K562 (cell line): Measurements from ENCODE around the gene AJAP1. TPM values are rescaled to one million over a fixed set of nuclear protein-coding genes. Genes with fewer than 3 reads are reported as not detected.

Experiments
- ATAC-seq: fragments of 200-7000 bp; cut with Tn5 transposase; 3 replicates; pipeline ENCODE4 v1.9.1; 2020; ENCODE audit warnings: moderate library complexity
- BruUV-seq: library from RNA; stranded (reverse); fragments of 400-500 nt; replicated peaks from 2 replicates; lab custom pipeline; 2021; lab: Mats Ljungman, UMichigan
- CTCF ChIA-PET: fragments of 300-600 bp; formaldehyde crosslinking; extraction: SDS; loops from one replicate; lab custom pipeline; 2021; ENCODE audit warnings: low intra/inter-chr PET ratio; lab: Yijun Ruan, JAX
- POLR2A ChIA-PET: fragments of 300-600, 350-650 bp; sonication (Branson Sonifier 250); formaldehyde crosslinking; extraction: SDS; loops from one replicate; lab custom pipeline; 2021; ENCODE audit warnings: antibody characterized with exemption, inconsistent platforms; lab: Yijun Ruan, JAX
- DNase-seq, 4 experiments: peaks; one replicate each; pipeline versions ENCODE4 v3.0.0 to v3.0.0-alpha.2; 2011 to 2018; ENCODE audit warnings: low spot score in 3 of 4, mixed read lengths in 3 of 4; ENCODE audit errors: extremely low read depth in 1 of 4
- FAIRE-seq: peaks from 2 replicates; lab custom pipeline; 2011; peaks lifted over from hg19 to GRCh38; lab: Jason Lieb, UNC
- H2AFZ ChIP-seq: 2 replicates; pipeline ENCODE4 v1.6.0; 2011; ENCODE audit warnings: low read depth, low read length, control low read depth, inconsistent platforms
- H3K27ac ChIP-seq: fragments of 200-600 bp; 3 replicates; pipeline ENCODE4 v1.8.0; 2011; ENCODE audit warnings: low read depth, mild to moderate bottlenecking, control low read depth, inconsistent platforms, low read length, moderate library complexity, mixed read lengths; ENCODE audit errors: extremely low read depth
- H3K27me3 ChIP-seq, 2 experiments: fragments of 300-600 bp in 1 of 2; 2 replicates in 1 of 2; 3 replicates in 1 of 2; pipeline versions ENCODE4 v1.6.0 to v1.8.0; 2011; ENCODE audit warnings: inconsistent platforms in 2 of 2, low read length in 2 of 2, mild to moderate bottlenecking in 1 of 2, mixed read lengths in 1 of 2, moderate library complexity in 1 of 2; ENCODE audit not compliant: control insufficient read depth in 2 of 2, insufficient read depth in 2 of 2
- H3K36me3 ChIP-seq: fragments of 300-600 bp; 3 replicates; pipeline ENCODE4 v1.8.0; 2011; ENCODE audit warnings: mild to moderate bottlenecking, low read length, inconsistent platforms; ENCODE audit not compliant: control insufficient read depth, insufficient read depth
- H3K4me1 ChIP-seq, 2 experiments: fragments of 200-600 bp in 1 of 2; replicated peaks in 1 of 2; 2 replicates in 1 of 2; 3 replicates in 1 of 2; pipeline versions ENCODE4 v1.5.1 to v1.8.0; 2011; ENCODE audit warnings: inconsistent platforms in 2 of 2, low read length in 2 of 2, mild to moderate bottlenecking in 1 of 2, mixed read lengths in 1 of 2, moderate library complexity in 1 of 2; ENCODE audit not compliant: control insufficient read depth in 2 of 2, insufficient read depth in 2 of 2
- H3K4me2 ChIP-seq: 2 replicates; pipeline ENCODE4 v1.6.1; 2011; ENCODE audit warnings: low read length, control low read depth, inconsistent platforms, mixed read lengths; ENCODE audit not compliant: insufficient read depth
- H3K4me3 ChIP-seq: fragments of 200-600 bp; sonication (generic), shearing (Covaris generic); 2 replicates; pipeline ENCODE4 v1.5.1; 2016; ENCODE audit warnings: control low read depth, inconsistent platforms
- H3K79me2 ChIP-seq: fragments of 200-600 bp; 3 replicates; pipeline ENCODE4 v1.8.0; 2011; ENCODE audit warnings: low read length, inconsistent platforms; ENCODE audit not compliant: control insufficient read depth, insufficient read depth
- H3K9ac ChIP-seq, 2 experiments: 2 replicates each; pipeline versions ENCODE4 v1.6.0 to v1.6.1; 2011; ENCODE audit warnings: low read depth in 2 of 2, low read length in 2 of 2, control low read depth in 1 of 2, inconsistent platforms in 1 of 2, mild to moderate bottlenecking in 1 of 2, mixed read lengths in 1 of 2; ENCODE audit not compliant: insufficient read depth in 1 of 2
- H3K9me1 ChIP-seq: one replicate; pipeline ENCODE4 v1.6.0; 2011; ENCODE audit warnings: inconsistent platforms, mild to moderate bottlenecking, low read length, moderate library complexity; ENCODE audit not compliant: control insufficient read depth, insufficient read depth
- H3K9me3 ChIP-seq: replicated peaks from 2 replicates; pipeline ENCODE4 v1.5.1; 2011; ENCODE audit warnings: low read depth, low read length, inconsistent platforms; ENCODE audit not compliant: control insufficient read depth, insufficient read depth
- H4K20me1 ChIP-seq: replicated peaks from 2 replicates; pipeline ENCODE4 v1.6.1; 2011; ENCODE audit warnings: low read length, inconsistent platforms, mixed read lengths; ENCODE audit not compliant: control insufficient read depth, insufficient read depth
- ASH1L ChIP-seq: fragments of 450-650 bp; IDR thresholded peaks from 2 replicates; pipeline ENCODE4 v1.6.1; 2018; ENCODE audit warnings: borderline replicate concordance, mild to moderate bottlenecking, low read depth; ENCODE audit not compliant: partially characterized antibody
- BDP1 ChIP-seq: IDR thresholded peaks from 3 replicates; pipeline ENCODE4 v1.6.1; 2011; ENCODE audit not compliant: insufficient read length, insufficient read depth
- CTCFL ChIP-seq: IDR thresholded peaks from 2 replicates; pipeline ENCODE4 v1.6.1; 2011; ENCODE audit warnings: borderline replicate concordance, low read depth, mild to moderate bottlenecking, moderate library complexity, low read length; ENCODE audit not compliant: insufficient read depth, poor library complexity, severe bottlenecking
- DNMT1 ChIP-seq: fragments of 450-650 bp; IDR thresholded peaks from 2 replicates; pipeline ENCODE4 v1.6.1; 2016; ENCODE audit warnings: antibody characterized with exemption, mild to moderate bottlenecking
- ILF3 ChIP-seq: fragments of 450-650 bp; IDR thresholded peaks from 2 replicates; pipeline ENCODE4 v1.6.1; 2018; ENCODE audit warnings: antibody characterized with exemption, mild to moderate bottlenecking, moderate library complexity, borderline replicate concordance
- MAFF ChIP-seq: IDR thresholded peaks from 2 replicates; pipeline ENCODE4 v1.6.1; 2012; ENCODE audit warnings: low read length, improper control_type of control experiment
- SREBF2 ChIP-seq: sonication (generic); formaldehyde crosslinking; IDR thresholded peaks from 2 replicates; pipeline ENCODE4 v1.4.0; 2020; ENCODE audit warnings: mild to moderate bottlenecking, missing genetic modification reagents
- TCF7L2 ChIP-seq: fragments of 150-350 bp; IDR thresholded peaks from 2 replicates; pipeline ENCODE4 v1.6.1; 2016; ENCODE audit warnings: low read depth, mild to moderate bottlenecking, low read length, moderate library complexity
- XRCC4 ChIP-seq: IDR thresholded peaks from one replicate; pipeline ENCODE4 v1.6.1; 2011; ENCODE audit not compliant: insufficient read depth, insufficient read length; ENCODE audit errors: extremely low read depth
- ZNF398 ChIP-seq: fragments of 250-450 bp; sonication (Bioruptor Pico); IDR thresholded peaks from 2 replicates; pipeline ENCODE4 v1.8.0; 2021; ENCODE audit warnings: moderate library complexity, mild to moderate bottlenecking, inconsistent platforms
- ZNF785 ChIP-seq: fragments of 250-450 bp; sonication (Bioruptor Pico); IDR thresholded peaks from 2 replicates; pipeline ENCODE4 v1.4.0; 2020; ENCODE audit warnings: mild to moderate bottlenecking
- WGBS: fragments of 100-300 bp; shearing (Covaris generic); methylation state at CpG from one replicate; pipeline ENCODE4 v1.1.6; 2016; ENCODE audit warnings: low coverage, mixed read lengths; ENCODE audit not compliant: insufficient coverage; ENCODE audit errors: missing lambda C conversion rate; 5-methylcytosine and 5-hydroxymethylcytosine counted together
- in situ Hi-C: fragments of 300-500 bp; cut with MboI; formaldehyde crosslinking; loops from 4 replicates; pipeline ENCODE4 v1.15.0; 2018; ENCODE audit warnings: inconsistent platforms, mixed read lengths
- intact Hi-C: fragments of 100-400 bp; cut with micrococcal nuclease; formaldehyde crosslinking; loops from 2 replicates; pipeline ENCODE4 v1.14.2; 2022
- polyA plus RNA-seq, 8 experiments: library from polyadenylated mRNA; depleted of rRNA in 4 of 8; stranded (reverse) in 5 of 8; unstranded in 3 of 8; fragments of >200 nt; fragmentation: Nextera tagmentation in 2 of 8; fragmentation: Illumina TruSeq in 1 of 8; extraction: Ambion mirVana in 2 of 8; extraction: Trizol in 1 of 8; gene quantifications; 2 replicates each; pipeline versions ENCODE4 v1.2.1 to v1.2.3, GENCODE V29; 2011 to 2014; ENCODE audit warnings: inconsistent platforms in 1 of 8, missing spikeins in 1 of 8
- total RNA-seq, 7 experiments: library from RNA; depleted of rRNA in 6 of 7; stranded (reverse); fragments of >200 nt in 6 of 7; fragmentation: Illumina TruSeq in 2 of 7; extraction: Trizol in 2 of 7; gene quantifications; 2 replicates each; pipeline versions ENCODE4 v1.2.1 to v1.2.3, GENCODE V29; 2011 to 2021; ENCODE audit warnings: low replicate concordance in 1 of 7

The AJAP1 gene
- total and polyA plus RNA-seq, 9 of the 15 experiments (the other 6 are each of a cell fraction or from before 2014, with no cell fraction given) = not detected

GRCh38 chr1:4692437-4692836 is 38.0 kb downstream of the AJAP1 start:
- H3K4me2 ChIP-seq = no peak overlapping the region
- FAIRE-seq = no peak
- no peak overlapping the region for H3K9ac ChIP-seq
- TF ChIP-seq SREBF2 (CRISPR knock-in tag) = no peak
- no peak for TF ChIP-seq BDP1
- no peak for TF ChIP-seq XRCC4
- TF ChIP-seq TCF7L2 = no peak
- TF ChIP-seq ZNF785 (CRISPR knock-in tag) = no peak
- TF ChIP-seq ZNF398 (CRISPR knock-in tag) = no peak
- no peak for TF ChIP-seq ILF3
- no peak for TF ChIP-seq ASH1L
- no peak for TF ChIP-seq MAFF
- no peak for TF ChIP-seq DNMT1
- TF ChIP-seq CTCFL = no peak
- TF ChIP-seq, all 486 proteins: peak for 0
- CTCF ChIA-PET = no interaction called here
- Histone ChIP-seq H3K4me3 (no peak overlapping the region), H3K4me1 (no peaks in the 10 kb centered on the region), H3K9me3 (no peaks in the 10 kb centered on the region), H3K36me3 (no peaks in the 10 kb centered on the region), H3K79me2 (no peaks in the 10 kb centered on the region), H3K9me1 (no peaks in the 10 kb centered on the region), H2AFZ (no peak overlapping the region), H3K27me3 (peaks cover 0 to 18% of the 10 kb centered on the region in 2 experiments; a peak in 2 of 5 replicates), H3K27ac (no peak overlapping the region), H4K20me1 (peaks cover 9% of the 10 kb centered on the region; the same call in 1 of the 2 replicates)
- ATAC-seq (no peak), DNase-seq (no peak)
- in situ Hi-C loops (no loop called here), intact Hi-C loops (no loop called here)
- POLR2A ChIA-PET = interaction anchor here (0.9 kb wide), 1 partner anchor 72 kb away, joined by 3 read pairs; no protein-coding TSS in a partner anchor
- no TSS peak for BruUV-seq
- 0% methylated on average over 6 of the region's 6 CpGs for WGBS
